Activated T-helper 17 cell treated with anti-CD3 and anti-CD28 coated beads, Interleukin-2, amount 50 U/mL, for 72 hours (primary cell): ENCODE measurements around the gene SH3RF3. TPM values are rescaled to one million over a fixed set of nuclear protein-coding genes. Genes with fewer than 3 reads are reported as not detected.

ENCODE experiments used
- ATAC-seq: fragments of 150-1000 bp; cut with Tn5 transposase; replicated peaks from 2 replicates; pipeline ENCODE4 v1.10.0; 2021; ENCODE audit warnings: mild to moderate bottlenecking, moderate library complexity
- H3K27ac Mint-ChIP-seq: one replicate; pipeline ENCODE4 v1.8.0; 2022; ENCODE audit warnings: mixed read lengths
- H3K27me3 Mint-ChIP-seq: one replicate; pipeline ENCODE4 v1.8.0; 2022; ENCODE audit warnings: mixed read lengths
- H3K36me3 Mint-ChIP-seq: one replicate; pipeline ENCODE4 v1.8.0; 2022; ENCODE audit warnings: low read depth, mild to moderate bottlenecking, mixed read lengths
- H3K4me1 Mint-ChIP-seq: one replicate; pipeline ENCODE4 v1.8.0; 2022; ENCODE audit warnings: mixed read lengths
- H3K4me3 Mint-ChIP-seq: one replicate; pipeline ENCODE4 v1.8.0; 2022; ENCODE audit warnings: mild to moderate bottlenecking, mixed read lengths
- H3K9me3 Mint-ChIP-seq: one replicate; pipeline ENCODE4 v1.8.0; 2022; ENCODE audit warnings: mixed read lengths
- total RNA-seq, 2 donors: library from RNA; stranded (reverse); gene quantifications; one replicate each; pipeline ENCODE4 v1.2.3, GENCODE V29; 2022

SH3RF3 gene
- total RNA-seq, 2 donors from 2014 or later = 0.05 TPM; not detected in 1

GRCh38 chr2:109442715-109443319 is 313.8 kb downstream of the SH3RF3 start:
- ATAC-seq = no peak
- Mint-ChIP-seq H3K27me3 (peaks cover 25% of the 10 kb centered on the region), H3K36me3 (no peaks in the 10 kb centered on the region), H3K9me3 (peaks cover 29% of the 10 kb centered on the region), H3K27ac (no peak overlapping the region), H3K4me3 (no peak overlapping the region), H3K4me1 (no peaks in the 10 kb centered on the region)

DNA sequence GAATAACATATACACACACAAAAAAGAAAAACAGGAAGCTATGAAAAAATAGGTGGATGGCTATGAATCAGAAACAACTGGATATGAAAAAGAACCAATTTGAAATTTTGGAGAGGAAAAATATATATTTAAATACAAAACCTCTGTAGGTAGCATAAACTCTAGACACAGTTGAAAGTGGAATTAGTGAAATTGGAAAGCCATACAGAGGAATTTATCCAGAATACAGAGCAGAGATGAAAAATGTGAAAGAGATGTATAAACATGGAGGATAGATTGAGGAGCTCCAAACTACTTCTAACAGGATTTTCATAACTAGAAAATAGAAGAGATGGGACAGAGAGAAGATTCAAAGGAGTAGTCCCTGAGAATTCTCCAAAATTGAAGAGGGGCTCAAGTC is 315.9 kb downstream of the SH3RF3 start:
- Mint-ChIP-seq H3K27ac (no peak overlapping the region), H3K27me3 (peaks cover 24% of the 10 kb centered on the region), H3K9me3 (peaks cover 27% of the 10 kb centered on the region), H3K36me3 (no peaks in the 10 kb centered on the region), H3K4me3 (no peak overlapping the region), H3K4me1 (no peaks in the 10 kb centered on the region)
- no peak for ATAC-seq

DNA sequence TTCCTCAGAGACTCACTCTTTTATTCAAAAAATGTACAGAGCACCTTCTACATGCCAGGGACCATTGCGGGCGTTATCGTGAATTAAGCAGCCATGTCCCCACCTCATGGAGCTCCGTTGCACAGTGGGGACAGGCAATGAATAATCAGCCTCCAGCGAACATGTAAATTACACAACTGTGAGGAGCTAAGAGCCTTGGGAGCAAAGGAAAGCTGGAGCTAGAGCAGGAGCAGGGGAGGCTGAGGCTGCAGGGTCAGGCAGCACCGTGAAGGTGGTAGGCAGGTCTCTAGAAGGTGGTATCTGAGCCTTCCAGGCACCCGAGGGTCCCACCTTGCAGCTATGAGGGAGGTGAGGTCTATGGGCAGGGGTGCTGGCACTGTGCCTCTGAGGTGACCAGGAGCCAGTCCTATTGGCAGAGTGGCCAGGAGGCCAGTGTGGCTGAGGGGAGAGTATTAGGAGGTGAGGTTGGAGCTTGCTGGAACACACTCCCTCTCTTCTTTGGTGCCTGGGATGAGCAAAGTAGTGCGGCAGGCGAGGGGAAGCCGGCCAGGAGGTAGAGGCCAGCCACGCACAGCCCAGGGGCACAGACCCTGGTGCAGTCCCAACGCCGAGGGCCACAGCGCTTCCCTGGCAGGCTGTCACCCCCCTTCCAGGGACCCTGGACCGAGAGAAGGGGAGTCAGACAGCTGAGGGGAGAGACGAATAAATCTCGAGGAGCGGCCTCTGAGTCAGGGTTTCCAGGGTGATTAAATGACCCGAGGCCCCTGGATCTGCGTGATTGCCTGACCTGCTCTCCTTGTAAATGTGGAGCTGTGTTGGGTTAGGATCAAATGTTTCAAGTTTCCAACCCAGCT is 317.5 kb downstream of the SH3RF3 start:
- peaks cover 14% of the 10 kb centered on the region for H3K27me3 Mint-ChIP-seq
- no peak overlapping the region for H3K4me3 Mint-ChIP-seq
- no peak overlapping the region for H3K27ac Mint-ChIP-seq
- H3K9me3 Mint-ChIP-seq = peaks cover 16% of the 10 kb centered on the region
- ATAC-seq = no peak
- no peaks in the 10 kb centered on the region for H3K4me1 Mint-ChIP-seq
- H3K36me3 Mint-ChIP-seq = no peaks in the 10 kb centered on the region

GRCh38 chr2:109447251-109447661 is 318.3 kb downstream of the SH3RF3 start:
- Mint-ChIP-seq H3K27me3 (peaks cover 13% of the 10 kb centered on the region), H3K4me3 (no peak overlapping the region), H3K4me1 (no peaks in the 10 kb centered on the region), H3K9me3 (peaks cover 14% of the 10 kb centered on the region), H3K36me3 (no peaks in the 10 kb centered on the region), H3K27ac (no peak overlapping the region)
- ATAC-seq = no peak

DNA sequence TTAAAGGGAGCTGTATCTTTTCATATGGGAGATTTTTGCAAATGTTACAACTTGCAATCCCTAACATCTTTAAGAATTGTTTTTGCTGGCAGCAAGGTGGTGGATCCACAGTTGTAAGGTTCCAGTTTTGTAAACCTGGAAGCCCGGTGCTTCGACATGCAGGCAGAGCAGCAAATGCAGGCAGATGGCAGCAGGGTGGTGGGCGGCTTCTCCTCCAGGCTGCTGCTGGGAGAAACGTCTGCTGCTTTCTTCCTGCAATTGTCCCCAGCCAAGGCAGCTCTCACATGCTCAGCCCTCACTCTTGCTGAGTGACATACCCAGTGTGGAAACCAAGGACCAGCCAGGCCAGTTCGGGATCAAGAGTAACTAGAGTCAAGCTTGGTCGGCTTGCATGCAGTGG is 318.8 kb downstream of the SH3RF3 start:
- Mint-ChIP-seq H3K27ac (no peak overlapping the region), H3K36me3 (no peaks in the 10 kb centered on the region), H3K4me3 (no peak overlapping the region), H3K4me1 (no peaks in the 10 kb centered on the region), H3K27me3 (peaks cover 13% of the 10 kb centered on the region), H3K9me3 (peaks cover 14% of the 10 kb centered on the region)
- no peak for ATAC-seq

GRCh38 chr2:109448207-109448606 is 319.2 kb downstream of the SH3RF3 start:
- Mint-ChIP-seq H3K27me3 (peaks cover 13% of the 10 kb centered on the region), H3K36me3 (no peaks in the 10 kb centered on the region), H3K4me1 (no peaks in the 10 kb centered on the region), H3K27ac (no peak overlapping the region), H3K4me3 (no peak overlapping the region), H3K9me3 (peaks cover 14% of the 10 kb centered on the region)
- ATAC-seq = no peak

GRCh38 chr2:109448946-109449788 is 320.2 kb downstream of the SH3RF3 start:
- no peak overlapping the region for H3K4me3 Mint-ChIP-seq
- H3K4me1 Mint-ChIP-seq = no peaks in the 10 kb centered on the region
- no peak for ATAC-seq
- H3K9me3 Mint-ChIP-seq = peaks cover 14% of the 10 kb centered on the region
- peaks cover 13% of the 10 kb centered on the region for H3K27me3 Mint-ChIP-seq
- no peaks in the 10 kb centered on the region for H3K36me3 Mint-ChIP-seq
- no peak overlapping the region for H3K27ac Mint-ChIP-seq

DNA sequence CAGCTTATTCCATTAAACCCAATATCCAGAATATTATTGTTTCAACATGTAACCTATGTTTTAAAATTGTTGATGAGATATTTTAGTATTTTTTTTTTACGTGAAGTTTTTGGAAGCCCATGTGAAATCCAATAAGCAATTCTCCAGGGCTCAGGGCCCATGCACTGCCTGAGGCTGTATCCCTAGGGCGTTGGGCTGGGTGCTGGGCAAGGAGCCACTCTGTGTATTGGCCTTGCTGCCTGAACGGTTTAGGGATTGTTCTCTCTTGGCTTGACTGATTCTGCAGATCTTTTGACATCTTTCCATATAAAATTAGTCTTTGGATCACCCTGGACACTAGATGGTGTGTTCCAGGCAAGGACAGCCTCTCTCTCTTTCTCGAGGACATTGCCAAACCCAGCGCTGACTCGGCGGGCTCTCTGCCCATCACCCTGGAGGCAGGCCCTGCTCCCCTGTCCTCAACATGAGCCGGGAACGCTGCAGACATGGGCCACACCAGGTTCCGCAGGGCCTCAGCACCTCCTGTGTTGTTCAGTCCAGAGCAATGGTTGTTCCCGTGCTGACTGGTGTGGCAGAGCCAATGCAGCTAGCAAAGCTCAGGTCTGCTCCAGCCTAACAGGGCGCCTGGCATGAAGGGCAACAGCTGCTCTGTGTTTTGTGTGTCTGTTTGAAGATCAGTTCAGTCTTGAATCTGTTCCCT is 321.7 kb downstream of the SH3RF3 start:
- H3K4me3 Mint-ChIP-seq = no peak overlapping the region
- H3K27me3 Mint-ChIP-seq = peaks cover 8% of the 10 kb centered on the region
- ATAC-seq = no peak
- peaks cover under 1% of the 10 kb centered on the region for H3K9me3 Mint-ChIP-seq
- H3K27ac Mint-ChIP-seq = no peak overlapping the region
- no peaks in the 10 kb centered on the region for H3K36me3 Mint-ChIP-seq
- H3K4me1 Mint-ChIP-seq = no peaks in the 10 kb centered on the region

- Mint-ChIP-seq H3K36me3 (no peaks in the 10 kb centered on the region), H3K27ac (no peak overlapping the region), H3K27me3 (peaks cover 5% of the 10 kb centered on the region), H3K4me3 (no peak overlapping the region), H3K4me1 (no peaks in the 10 kb centered on the region), H3K9me3 (no peaks in the 10 kb centered on the region)
- no peak for ATAC-seq
These were observed 322.7 kb downstream of the SH3RF3 start for GRCh38 chr2:109451671-109452070.

DNA sequence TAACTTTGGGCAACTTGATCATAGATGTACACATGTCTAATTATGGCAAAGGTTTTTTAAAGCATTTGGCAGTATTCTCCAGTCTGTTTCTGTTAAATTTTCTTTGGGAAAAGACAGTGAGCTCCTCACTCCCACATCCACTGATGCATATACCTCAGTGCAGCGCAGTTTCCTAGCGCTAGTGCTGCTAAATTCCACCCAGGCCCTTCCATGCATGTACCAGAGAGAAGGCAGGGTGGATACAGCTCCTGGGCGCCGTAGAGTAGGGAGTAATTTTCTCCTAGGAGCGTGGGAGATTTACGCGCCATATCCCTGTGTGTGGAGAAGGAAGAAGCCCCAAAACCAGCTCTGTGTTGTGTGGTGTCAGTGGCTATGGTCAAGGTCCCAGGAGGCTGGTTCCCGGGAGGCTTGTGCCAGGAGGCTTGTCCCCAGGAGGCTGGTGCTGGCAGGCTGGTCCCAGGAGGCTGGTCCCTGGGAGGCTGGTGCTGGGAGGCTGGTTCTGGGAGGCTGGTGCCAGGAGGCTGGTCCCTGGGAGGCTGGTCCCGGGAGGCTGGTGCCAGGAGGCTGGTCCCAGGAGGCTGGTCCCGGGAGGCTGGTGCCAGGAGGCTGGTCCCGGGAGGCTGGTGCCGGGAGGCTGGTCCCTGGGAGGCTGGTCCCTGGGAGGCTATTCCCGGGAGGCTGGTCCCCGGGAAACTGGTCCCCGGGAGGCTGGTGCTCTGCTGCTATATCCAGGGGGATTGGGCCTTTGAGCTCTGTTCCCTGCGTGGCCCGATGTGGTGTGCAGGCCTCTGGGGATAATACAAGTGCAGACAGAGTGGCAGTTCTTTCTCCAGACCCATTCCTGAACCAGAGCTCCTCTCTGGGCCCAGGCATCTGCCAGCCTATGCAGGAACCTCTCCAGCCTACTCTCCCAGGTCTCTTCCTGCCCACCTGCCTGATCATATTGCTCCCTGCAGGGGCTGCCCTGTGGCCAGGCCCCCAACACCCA is 323.6 kb downstream of the SH3RF3 start:
- no peaks in the 10 kb centered on the region for H3K4me1 Mint-ChIP-seq
- H3K4me3 Mint-ChIP-seq = no peak overlapping the region
- no peaks in the 10 kb centered on the region for H3K9me3 Mint-ChIP-seq
- peaks cover 7% of the 10 kb centered on the region for H3K27me3 Mint-ChIP-seq
- no peaks in the 10 kb centered on the region for H3K36me3 Mint-ChIP-seq
- ATAC-seq = no peak
- H3K27ac Mint-ChIP-seq = no peak overlapping the region

DNA sequence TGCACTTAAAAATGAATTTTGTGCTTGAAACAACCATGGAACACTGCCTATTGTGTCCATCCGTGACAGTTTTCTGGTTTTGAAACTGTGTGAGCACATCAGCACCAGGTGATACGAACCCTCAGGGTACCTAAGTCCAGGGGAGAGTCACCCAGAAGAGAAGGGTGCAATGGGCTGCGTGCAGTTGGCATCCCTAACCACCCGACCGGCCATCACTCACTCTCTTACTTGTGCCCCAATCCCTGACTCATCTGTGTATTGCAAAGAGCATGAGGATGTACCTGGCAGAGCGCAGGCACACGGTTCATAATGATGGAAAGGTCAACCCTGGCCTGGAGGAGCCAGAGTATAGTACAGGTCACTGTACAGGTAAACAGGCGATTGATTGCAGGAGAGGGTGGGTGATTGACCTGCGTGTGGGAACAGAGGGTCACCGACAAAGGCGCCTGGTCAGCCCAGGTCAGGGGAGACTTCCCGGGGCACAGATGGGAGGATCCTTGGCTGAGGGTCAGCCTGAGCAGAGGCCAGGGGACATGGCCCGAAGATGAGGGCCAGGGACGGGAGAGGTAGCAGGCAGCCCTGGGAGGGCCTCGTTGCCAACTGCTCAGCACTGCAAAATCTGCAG is 324.5 kb downstream of the SH3RF3 start:
- Mint-ChIP-seq H3K9me3 (no peaks in the 10 kb centered on the region), H3K36me3 (no peaks in the 10 kb centered on the region), H3K4me3 (no peak overlapping the region), H3K4me1 (no peaks in the 10 kb centered on the region), H3K27me3 (peaks cover 4% of the 10 kb centered on the region), H3K27ac (no peak overlapping the region)
- ATAC-seq = no peak

DNA sequence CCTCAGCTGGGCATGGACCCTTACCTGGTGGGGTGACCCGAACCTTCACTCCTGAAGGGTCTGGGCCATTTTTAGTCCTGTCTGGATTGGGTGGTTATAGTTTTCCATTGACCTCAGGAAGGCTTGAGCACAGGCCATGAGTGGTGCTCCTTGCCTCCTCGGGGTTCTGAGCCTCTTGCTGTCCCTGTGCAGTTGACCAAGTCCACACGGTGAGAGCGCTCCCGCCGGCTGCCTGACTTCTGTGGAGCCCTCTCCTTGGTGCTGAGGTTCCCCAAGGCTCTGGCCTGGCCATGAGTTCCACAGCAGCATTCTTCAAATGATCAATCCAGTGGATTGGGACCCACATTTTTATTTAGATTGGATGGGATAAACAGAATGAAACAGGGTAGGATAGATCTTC is 325.3 kb downstream of the SH3RF3 start:
- no peaks in the 10 kb centered on the region for H3K4me1 Mint-ChIP-seq
- H3K9me3 Mint-ChIP-seq = no peaks in the 10 kb centered on the region
- ATAC-seq = no peak
- H3K27me3 Mint-ChIP-seq = peaks cover 4% of the 10 kb centered on the region
- H3K27ac Mint-ChIP-seq = no peak overlapping the region
- H3K4me3 Mint-ChIP-seq = no peak overlapping the region
- no peaks in the 10 kb centered on the region for H3K36me3 Mint-ChIP-seq
